ENCODE results near the gene LRIG1. TPM values are rescaled to one million over a fixed set of nuclear protein-coding genes. Genes with fewer than 3 reads are reported as not detected.
"Not testable (repeated sequence)": the region's sequence is repeated elsewhere in the genome, so short reads cannot be mapped to it uniquely, and the experiment has no call there.

The LRIG1 gene
- total RNA-seq, 4 donors from 2014 or later: 95.3 to 136 (median 131) TPM

DNA sequence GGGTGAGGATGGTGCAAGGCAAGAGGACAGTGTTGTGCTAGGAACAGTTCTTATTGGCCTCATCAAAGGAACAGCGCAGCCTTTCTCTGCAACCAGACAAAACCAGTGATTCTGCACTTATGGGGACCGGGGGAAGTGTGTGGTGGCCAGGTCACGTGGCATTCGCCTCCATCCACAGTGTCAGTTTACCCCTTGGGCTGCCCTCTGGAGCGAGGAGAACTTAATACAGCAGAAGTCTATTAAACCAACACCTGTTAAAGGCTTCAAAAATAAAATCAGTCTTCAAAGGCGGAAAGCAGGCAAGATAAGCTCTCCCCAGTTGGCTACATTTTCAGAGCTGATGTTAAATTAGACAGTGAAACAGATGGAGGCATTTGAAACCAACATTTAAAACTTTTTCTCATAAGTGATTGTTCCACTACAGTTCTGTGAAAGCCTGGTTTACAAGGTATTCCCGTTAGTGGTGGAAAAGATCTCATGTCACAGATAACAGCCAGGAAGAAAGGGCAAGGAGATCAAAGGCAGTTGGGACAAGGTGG lies 75.2 kb downstream of the LRIG1 start:
- 91% methylated on average over 7 of the region's 7 CpGs for WGBS
- intact Hi-C loops (cut with DNase I): no loop called here
- Histone ChIP-seq H3K4me1 (peaks cover 56 to 79% (median 71%) of the 10 kb centered on the region in 4 donors), H3K9me3 (peaks cover 0 to 3% (median 0%) of the 10 kb centered on the region in 4 donors), H3K4me3 (no peak overlapping the region), H3K36me3 (no peaks in the 10 kb centered on the region), H3K27ac (replicated peaks in 1 of 4) (peak overlapping the region; percentile 61 to 73 (median 66)), H3K27me3 (no peaks in the 10 kb centered on the region)
- TF ChIP-seq EP300 (IDR thresholded peaks at IDR 0.05) (no peak), POLR2AphosphoS5 (IDR thresholded peaks at IDR 0.05) (no peak), POLR2A (IDR thresholded peaks at IDR 0.05; ENCODE audit: low read depth) (no peak)
- TF ChIP-seq, protein P1, sequence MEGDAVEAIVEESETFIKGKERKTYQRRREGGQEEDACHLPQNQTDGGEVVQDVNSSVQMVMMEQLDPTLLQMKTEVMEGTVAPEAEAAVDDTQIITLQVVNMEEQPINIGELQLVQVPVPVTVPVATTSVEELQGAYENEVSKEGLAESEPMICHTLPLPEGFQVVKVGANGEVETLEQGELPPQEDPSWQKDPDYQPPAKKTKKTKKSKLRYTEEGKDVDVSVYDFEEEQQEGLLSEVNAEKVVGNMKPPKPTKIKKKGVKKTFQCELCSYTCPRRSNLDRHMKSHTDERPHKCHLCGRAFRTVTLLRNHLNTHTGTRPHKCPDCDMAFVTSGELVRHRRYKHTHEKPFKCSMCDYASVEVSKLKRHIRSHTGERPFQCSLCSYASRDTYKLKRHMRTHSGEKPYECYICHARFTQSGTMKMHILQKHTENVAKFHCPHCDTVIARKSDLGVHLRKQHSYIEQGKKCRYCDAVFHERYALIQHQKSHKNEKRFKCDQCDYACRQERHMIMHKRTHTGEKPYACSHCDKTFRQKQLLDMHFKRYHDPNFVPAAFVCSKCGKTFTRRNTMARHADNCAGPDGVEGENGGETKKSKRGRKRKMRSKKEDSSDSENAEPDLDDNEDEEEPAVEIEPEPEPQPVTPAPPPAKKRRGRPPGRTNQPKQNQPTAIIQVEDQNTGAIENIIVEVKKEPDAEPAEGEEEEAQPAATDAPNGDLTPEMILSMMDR (IDR thresholded peaks at IDR 0.05): no peak
- DNase-seq (ENCODE audit: extremely low spot score): no peak

DNA sequence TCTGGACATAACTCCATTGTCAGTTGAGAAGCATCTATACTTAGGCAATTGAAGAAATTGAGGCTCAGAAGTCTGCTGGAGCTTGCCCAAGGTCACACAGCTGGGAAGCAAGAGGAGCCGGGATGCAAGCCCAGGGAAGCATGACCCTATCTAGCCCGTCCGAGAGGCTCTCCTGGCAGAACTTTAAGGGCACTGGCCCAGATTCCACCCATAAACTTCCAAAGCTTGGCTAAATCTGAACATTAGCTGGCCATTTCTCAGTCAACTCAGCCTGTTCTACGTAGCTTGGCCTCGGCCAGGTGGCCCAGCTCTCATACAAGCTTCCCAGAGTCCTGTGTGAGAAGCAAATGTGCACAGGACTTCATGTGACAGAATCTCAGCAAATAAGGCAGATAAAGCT lies 75.8 kb downstream of the LRIG1 start:
- no peaks in the 10 kb centered on the region for H3K36me3 ChIP-seq
- H3K27ac ChIP-seq (replicated peaks in 1 of 4): peak overlapping the region; percentile 61 to 73 (median 66)
- H3K4me3 ChIP-seq: no peak overlapping the region
- H3K27me3 ChIP-seq: no peaks in the 10 kb centered on the region
- H3K9me3 ChIP-seq: peaks cover 0 to 3% (median 0%) of the 10 kb centered on the region in 4 donors
- intact Hi-C loops (cut with DNase I): no loop called here
- H3K4me1 ChIP-seq: peaks cover 52 to 79% (median 71%) of the 10 kb centered on the region in 4 donors
- WGBS: 39% methylated on average over 5 of the region's 5 CpGs
- TF ChIP-seq POLR2A (IDR thresholded peaks at IDR 0.05; ENCODE audit: low read depth) (no peak), POLR2AphosphoS5 (IDR thresholded peaks at IDR 0.05) (peak in 1 of 2 donors; percentile 35)
- no peak for DNase-seq (ENCODE audit: extremely low spot score)

DNA sequence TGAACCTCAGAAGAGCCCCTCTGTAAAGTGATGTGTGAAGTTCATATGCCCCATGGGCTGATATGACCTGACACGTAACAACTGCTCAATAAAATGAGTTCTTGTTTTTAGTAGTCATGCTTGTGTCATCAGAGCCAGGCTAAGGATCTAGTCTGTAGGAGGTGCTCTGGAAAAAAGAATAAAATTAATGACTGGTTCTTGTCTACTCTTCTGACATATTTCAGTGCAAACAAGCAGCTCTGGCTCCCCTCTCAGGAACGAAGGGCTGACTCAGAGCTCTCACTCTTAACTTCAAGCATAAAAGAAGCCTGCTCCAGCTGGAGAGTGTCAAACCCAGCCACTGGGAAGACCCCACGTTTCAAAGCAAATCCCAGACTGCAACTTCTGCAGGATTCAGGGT lies 77.0 kb downstream of the LRIG1 start:
- no peak overlapping the region for H3K4me3 ChIP-seq
- H3K27ac ChIP-seq (replicated peaks in 1 of 4): peak overlapping the region; percentile 42 to 73 (median 66)
- WGBS: 35% methylated on average over 3 of the region's 3 CpGs
- H3K4me1 ChIP-seq: peaks cover 49 to 79% (median 72%) of the 10 kb centered on the region in 4 donors
- no peaks in the 10 kb centered on the region for H3K36me3 ChIP-seq
- peaks cover 0 to 3% (median 0%) of the 10 kb centered on the region in 4 donors for H3K9me3 ChIP-seq
- peak in 1 of 2 donors; percentile 47 for TF ChIP-seq POLR2AphosphoS5 (IDR thresholded peaks at IDR 0.05)
- no peak for TF ChIP-seq POLR2A (IDR thresholded peaks at IDR 0.05; ENCODE audit: low read depth)
- intact Hi-C loops (cut with DNase I): no loop called here
- no peak for DNase-seq (ENCODE audit: extremely low spot score)
- no peaks in the 10 kb centered on the region for H3K27me3 ChIP-seq

DNA sequence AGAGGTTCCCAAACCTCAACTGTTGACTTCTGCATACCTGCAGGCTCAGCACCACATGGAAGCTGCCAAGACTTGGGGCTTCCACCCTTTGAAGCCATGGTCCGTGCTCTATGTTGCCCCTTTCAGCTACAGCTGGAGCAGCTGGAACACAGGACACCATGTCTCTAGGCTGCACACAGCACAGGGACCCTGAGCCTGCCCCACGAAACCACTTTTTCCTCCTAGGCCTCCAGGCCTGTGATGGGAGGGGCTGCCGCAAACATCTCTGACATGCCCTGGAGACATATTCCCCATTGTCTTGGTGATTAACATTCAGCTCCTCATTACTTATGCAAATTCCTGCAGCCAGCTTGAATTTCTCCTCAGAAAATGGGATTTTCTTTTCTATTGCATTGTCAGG lies 78.9 kb downstream of the LRIG1 start:
- intact Hi-C loops (cut with DNase I); H3K27me3 ChIP-seq; H3K36me3 ChIP-seq; DNase-seq (ENCODE audit: extremely low spot score); H3K4me3 ChIP-seq; H3K9me3 ChIP-seq: not testable (repeated sequence)
- peaks cover 47 to 79% (median 72%) of the 10 kb centered on the region in 4 donors for H3K4me1 ChIP-seq
- WGBS: 100% methylated on average over 2 of the region's 3 CpGs
- H3K27ac ChIP-seq (replicated peaks in 1 of 4): peak overlapping the region in 1 of 4 donors; percentile 20

DNA sequence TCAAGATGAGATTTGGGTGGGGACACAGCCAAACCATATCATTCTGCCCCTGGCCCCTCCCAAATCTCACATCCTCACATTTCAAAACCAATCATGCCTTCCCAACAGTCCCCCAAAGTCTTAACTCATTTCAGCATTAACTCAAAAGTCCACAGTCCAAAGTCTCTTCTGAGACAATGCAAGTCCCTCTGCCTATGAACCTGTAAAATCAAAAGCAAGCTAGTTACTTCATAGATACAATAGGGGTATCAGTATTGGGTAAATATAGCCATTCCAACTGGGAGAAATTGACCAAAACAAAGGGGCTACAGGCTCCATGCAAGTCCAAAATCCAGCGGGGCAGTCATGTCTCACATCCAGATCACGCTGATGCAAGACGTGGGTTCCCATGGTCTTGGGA lies 79.7 kb downstream of the LRIG1 start:
- 84% methylated on average over 3 of the region's 3 CpGs for WGBS
- peaks cover 50 to 79% (median 73%) of the 10 kb centered on the region in 4 donors for H3K4me1 ChIP-seq

DNA sequence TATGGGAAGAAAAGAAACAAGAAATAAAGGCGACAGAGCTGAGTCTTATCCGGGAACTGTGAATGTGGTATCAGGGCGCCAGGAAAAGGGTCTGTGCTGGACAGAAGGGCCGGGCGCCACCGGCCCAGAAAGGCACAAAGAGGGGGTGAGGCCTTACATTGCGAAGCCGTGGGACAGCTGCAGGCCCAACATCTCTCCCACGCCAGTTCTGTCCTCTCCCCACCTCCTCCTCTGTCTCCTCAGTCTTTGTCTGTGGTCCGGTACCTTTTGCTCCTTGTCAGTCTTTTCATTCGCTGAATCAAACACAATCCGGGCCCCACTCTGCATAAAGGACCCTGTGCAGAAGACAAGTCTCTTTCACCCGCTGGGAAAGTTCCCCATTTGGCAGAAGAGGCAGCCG lies 81.8 kb downstream of the LRIG1 start:
- TF ChIP-seq, protein P1 (IDR thresholded peaks at IDR 0.05): no peak
- TF ChIP-seq POLR2A (IDR thresholded peaks at IDR 0.05; ENCODE audit: low read depth): no peak
- TF ChIP-seq EP300 (IDR thresholded peaks at IDR 0.05): no peak
- TF ChIP-seq POLR2AphosphoS5 (IDR thresholded peaks at IDR 0.05): no peak
- Histone ChIP-seq H3K27ac (replicated peaks in 1 of 4) (peak overlapping the region; percentile 73 to 86 (median 78)), H3K4me3 (no peak overlapping the region), H3K9me3 (peaks cover 0 to 3% (median 0%) of the 10 kb centered on the region in 4 donors), H3K36me3 (peaks cover 0 to 9% (median 4%) of the 10 kb centered on the region in 4 donors), H3K4me1 (peaks cover 47 to 79% (median 71%) of the 10 kb centered on the region in 4 donors), H3K27me3 (no peaks in the 10 kb centered on the region)
- DNase-seq (ENCODE audit: extremely low spot score): no peak
- intact Hi-C loops (cut with DNase I): no loop called here
- WGBS: 85% methylated on average over 14 of the region's 14 CpGs

More for the DNA sequence above, 79.7 kb downstream of the LRIG1 start:
- DNase-seq (ENCODE audit: extremely low spot score); intact Hi-C loops (cut with DNase I); H3K4me3 ChIP-seq; H3K36me3 ChIP-seq; H3K27me3 ChIP-seq; H3K9me3 ChIP-seq: not testable (repeated sequence)
- H3K27ac ChIP-seq (replicated peaks in 1 of 4): peak overlapping the region in 1 of 4 donors; percentile 20
